Endothelial cell of umbilical vein (primary cell): ENCODE results near the gene CD101. TPM values are rescaled to one million over a fixed set of nuclear protein-coding genes. Genes with fewer than 3 reads are reported as not detected.

Experiments used
- BruUV-seq: library from RNA; stranded (reverse); fragments of 400-500 nt; replicated peaks from 2 replicates; lab custom pipeline; 2021; lab: Mats Ljungman, UMichigan
- CTCF ChIA-PET: fragments of 300-600, 350-600 bp; sonication (Branson Sonifier 250); formaldehyde crosslinking; loops from one replicate; lab custom pipeline; 2021; ENCODE audit warnings: antibody characterized with exemption, inconsistent platforms; lab: Charles Lee
- POLR2A ChIA-PET: fragments of 300-600, 350-600 bp; sonication (Branson Sonifier 250); formaldehyde crosslinking; loops from one replicate; lab custom pipeline; 2021; ENCODE audit warnings: antibody characterized with exemption, inconsistent platforms; lab: Charles Lee
- DNase-seq: peaks from one replicate; pipeline ENCODE4 v3.0.0-alpha.2; 2011; ENCODE audit warnings: low read depth, low spot score
- FAIRE-seq: peaks from 2 replicates; lab custom pipeline; 2011; peaks lifted over from hg19 to GRCh38; lab: Jason Lieb, UNC
- H2AFZ ChIP-seq: 2 replicates; pipeline ENCODE4 v1.6.0; 2012; ENCODE audit warnings: low read depth, low read length, control low read depth, inconsistent platforms
- H3K27ac ChIP-seq: 2 replicates; pipeline ENCODE4 v1.5.1; 2011; ENCODE audit warnings: low read depth, mild to moderate bottlenecking, control low read depth, low read length, moderate library complexity; ENCODE audit not compliant: insufficient read depth
- H3K27me3 ChIP-seq, 2 experiments: 2 replicates each; pipeline versions ENCODE4 v1.6.0 to v1.6.1; 2011; ENCODE audit warnings: low read length in 2 of 2, mixed read lengths in 1 of 2; ENCODE audit not compliant: control insufficient read depth in 2 of 2, insufficient read depth in 2 of 2
- H3K36me3 ChIP-seq, 2 experiments: 2 replicates in 1 of 2; 3 replicates in 1 of 2; pipeline ENCODE4 v1.5.1; 2011; ENCODE audit warnings: low read length in 2 of 2, mild to moderate bottlenecking in 1 of 2, moderate library complexity in 1 of 2; ENCODE audit not compliant: control insufficient read depth in 2 of 2, insufficient read depth in 2 of 2; ENCODE audit errors: extremely low read depth in 1 of 2
- H3K4me1 ChIP-seq: 3 replicates; pipeline ENCODE4 v1.5.1; 2011; ENCODE audit warnings: mild to moderate bottlenecking, low read length; ENCODE audit not compliant: control insufficient read depth, insufficient read depth; ENCODE audit errors: extremely low read depth
- H3K4me2 ChIP-seq: 2 replicates; pipeline ENCODE4 v1.6.1; 2011; ENCODE audit warnings: low read length, control low read depth, mixed read lengths; ENCODE audit not compliant: insufficient read depth
- H3K4me3 ChIP-seq, 3 experiments: fragments of 200-600 bp in 1 of 3; sonication (generic), shearing (Covaris generic) in 1 of 3; replicated peaks in 1 of 3; 2 replicates each; pipeline ENCODE4 v1.5.1; 2011 to 2016; ENCODE audit warnings: control low read depth in 3 of 3, low read length in 3 of 3, mild to moderate bottlenecking in 2 of 3, inconsistent platforms in 1 of 3, low read depth in 1 of 3, moderate library complexity in 1 of 3; ENCODE audit not compliant: insufficient read depth in 1 of 3
- H3K79me2 ChIP-seq: 2 replicates; pipeline ENCODE4 v1.6.0; 2012; ENCODE audit warnings: low read length, inconsistent platforms; ENCODE audit not compliant: control insufficient read depth, insufficient read depth
- H3K9ac ChIP-seq: replicated peaks from 2 replicates; pipeline ENCODE3; 2011; ENCODE audit warnings: low read length, control low read depth; ENCODE audit not compliant: insufficient read depth; ENCODE audit errors: extremely low read depth
- H3K9me1 ChIP-seq: replicated peaks from 3 replicates; pipeline ENCODE4 v1.6.0; 2011; ENCODE audit warnings: mild to moderate bottlenecking, low read length; ENCODE audit not compliant: control insufficient read depth, insufficient read depth; ENCODE audit errors: extremely low read depth
- H3K9me3 ChIP-seq: replicated peaks from 2 replicates; pipeline ENCODE4 v1.5.1; 2012; ENCODE audit warnings: low read length, inconsistent platforms; ENCODE audit not compliant: control insufficient read depth, insufficient read depth
- H4K20me1 ChIP-seq: replicated peaks from 2 replicates; pipeline ENCODE3; 2011; ENCODE audit warnings: mild to moderate bottlenecking, low read length; ENCODE audit not compliant: control insufficient read depth, insufficient read depth; ENCODE audit errors: extremely low read depth
- CTCF ChIP-seq, 2 donors: IDR thresholded peaks; 1 replicate in 1 of 2; 2 replicates in 1 of 2; pipeline ENCODE4 v1.5.1; 2011; ENCODE audit warnings: low read length in 2 of 2, mild to moderate bottlenecking in 2 of 2, moderate library complexity in 2 of 2, control low read depth in 1 of 2, inconsistent platforms in 1 of 2, low read depth in 1 of 2; ENCODE audit not compliant: insufficient read depth in 1 of 2; ENCODE audit errors: extremely low read depth in 1 of 2
- EZH2 ChIP-seq: IDR thresholded peaks from 2 replicates; pipeline ENCODE4 v1.6.1; 2012; ENCODE audit warnings: borderline replicate concordance, low read depth, mild to moderate bottlenecking, moderate library complexity, low read length, inconsistent platforms; ENCODE audit not compliant: severe bottlenecking
- FOS ChIP-seq: IDR thresholded peaks from 2 replicates; pipeline ENCODE4 v1.6.1; 2011; ENCODE audit warnings: mild to moderate bottlenecking, low read length, moderate library complexity, borderline replicate concordance; ENCODE audit not compliant: insufficient read depth
- GATA2 ChIP-seq: IDR thresholded peaks from 2 replicates; pipeline ENCODE4 v1.7.0; 2011; ENCODE audit warnings: low read depth, mild to moderate bottlenecking, moderate library complexity, mixed read lengths, low read length; ENCODE audit not compliant: insufficient read length, insufficient read depth
- JUN ChIP-seq: IDR thresholded peaks from 2 replicates; pipeline ENCODE4 v1.6.1; 2011; ENCODE audit warnings: borderline replicate concordance, low read depth; ENCODE audit not compliant: insufficient read length, insufficient read depth
- POLR2AphosphoS5 ChIP-seq: IDR thresholded peaks from 2 replicates; pipeline ENCODE4 v1.6.1; 2012; ENCODE audit warnings: low read depth, mild to moderate bottlenecking, control low read depth, low read length, moderate library complexity; ENCODE audit not compliant: insufficient read depth
- dilution Hi-C: fragments of 300-500 bp; cut with MboI; formaldehyde crosslinking; loops from one replicate; pipeline ENCODE4 v1.15.0; 2019; ENCODE audit warnings: low sequenced_read_pairs; ENCODE audit not compliant: extremely low pct_ligation_motif_present
- intact Hi-C: fragments of 100-400 bp; cut with micrococcal nuclease; formaldehyde crosslinking; loops from one replicate; pipeline ENCODE4 v1.10.0; 2022
- polyA plus RNA-seq, 4 experiments: library from polyadenylated mRNA; depleted of rRNA in 3 of 4; stranded (reverse) in 3 of 4; unstranded in 1 of 4; fragments of >200 nt; gene quantifications; 2 replicates each; pipeline versions ENCODE4 v1.2.1 to v1.2.3, GENCODE V29; 2011 to 2012; ENCODE audit warnings: missing spikeins in 1 of 4
- total RNA-seq: library from RNA; stranded (reverse); gene quantifications from 2 replicates; pipeline ENCODE4 v1.2.3, GENCODE V29; 2021

CD101 gene
- total and polyA plus RNA-seq, 2 donors (not counting 3 experiments of a cell fraction or from before 2014, with no cell fraction given), result 0.04 to 0.97 TPM

- no peaks in the 10 kb centered on the region for H3K36me3 ChIP-seq
- H3K27ac ChIP-seq, result no peak overlapping the region
- intact Hi-C loops (no loop called here), dilution Hi-C loops (no loop called here)
- H3K79me2 ChIP-seq, result no peaks in the 10 kb centered on the region
- no peak overlapping the region for H3K4me2 ChIP-seq
- BruUV-seq, result no TSS peak
- ChIA-PET POLR2A (no interaction called here), CTCF (no interaction called here)
- H3K9me1 ChIP-seq, result no peaks in the 10 kb centered on the region
- DNase-seq (no peak), FAIRE-seq (peak; percentile 31)
- H3K9ac ChIP-seq, result no peak overlapping the region
- H4K20me1 ChIP-seq, result no peaks in the 10 kb centered on the region
- H3K4me1 ChIP-seq, result peaks cover 27% of the 10 kb centered on the region
- H2AFZ ChIP-seq, result no peak overlapping the region
- H3K4me3 ChIP-seq, result no peak overlapping the region
- no peaks in the 10 kb centered on the region for H3K9me3 ChIP-seq
- TF ChIP-seq EZH2 (no peak), POLR2AphosphoS5 (no peak), JUN (no peak), FOS (no peak), CTCF (IDR thresholded peaks at IDR 0.05; ENCODE audit: extremely low read depth in 1 of 2, insufficient read depth in 1 of 2, low read depth in 1 of 2, low read length in 2 of 2) (no peak), GATA2 (peak; percentile 65)
- no peaks in the 10 kb centered on the region for H3K27me3 ChIP-seq
Measured at GRCh38 chr1:117029685-117030084, 28.1 kb downstream of the CD101 start.
